Adipose tissue (tissue), 3 donors: Measurements from ENCODE around the gene HEATR1. TPM values are rescaled to one million over a fixed set of nuclear protein-coding genes. Genes with fewer than 3 reads are reported as not detected.

ENCODE experiments used
- H3K27ac ChIP-seq: one replicate; pipeline ENCODE4 v1.5.1; 2013; ENCODE audit warnings: low read depth, low read length
- WGBS, 3 donors: extraction: QIAGEN DNeasy Blood & Tissue Kit; methylation state at CpG; one replicate each; pipeline ENCODE4 v1.1.7; 2013; 5-methylcytosine and 5-hydroxymethylcytosine counted together
- polyA plus RNA-seq, 3 donors: library from polyadenylated mRNA; stranded (reverse); fragments of 200-250 nt; gene quantifications; one replicate each; pipeline ENCODE4 v1.2.3, GENCODE V29; 2013
- donor health status: healthy with polysubstance abuse.
- donor health status: Bipolar disorder and iron deficiency.
- donor health status: healthy.

HEATR1 gene, protein sequence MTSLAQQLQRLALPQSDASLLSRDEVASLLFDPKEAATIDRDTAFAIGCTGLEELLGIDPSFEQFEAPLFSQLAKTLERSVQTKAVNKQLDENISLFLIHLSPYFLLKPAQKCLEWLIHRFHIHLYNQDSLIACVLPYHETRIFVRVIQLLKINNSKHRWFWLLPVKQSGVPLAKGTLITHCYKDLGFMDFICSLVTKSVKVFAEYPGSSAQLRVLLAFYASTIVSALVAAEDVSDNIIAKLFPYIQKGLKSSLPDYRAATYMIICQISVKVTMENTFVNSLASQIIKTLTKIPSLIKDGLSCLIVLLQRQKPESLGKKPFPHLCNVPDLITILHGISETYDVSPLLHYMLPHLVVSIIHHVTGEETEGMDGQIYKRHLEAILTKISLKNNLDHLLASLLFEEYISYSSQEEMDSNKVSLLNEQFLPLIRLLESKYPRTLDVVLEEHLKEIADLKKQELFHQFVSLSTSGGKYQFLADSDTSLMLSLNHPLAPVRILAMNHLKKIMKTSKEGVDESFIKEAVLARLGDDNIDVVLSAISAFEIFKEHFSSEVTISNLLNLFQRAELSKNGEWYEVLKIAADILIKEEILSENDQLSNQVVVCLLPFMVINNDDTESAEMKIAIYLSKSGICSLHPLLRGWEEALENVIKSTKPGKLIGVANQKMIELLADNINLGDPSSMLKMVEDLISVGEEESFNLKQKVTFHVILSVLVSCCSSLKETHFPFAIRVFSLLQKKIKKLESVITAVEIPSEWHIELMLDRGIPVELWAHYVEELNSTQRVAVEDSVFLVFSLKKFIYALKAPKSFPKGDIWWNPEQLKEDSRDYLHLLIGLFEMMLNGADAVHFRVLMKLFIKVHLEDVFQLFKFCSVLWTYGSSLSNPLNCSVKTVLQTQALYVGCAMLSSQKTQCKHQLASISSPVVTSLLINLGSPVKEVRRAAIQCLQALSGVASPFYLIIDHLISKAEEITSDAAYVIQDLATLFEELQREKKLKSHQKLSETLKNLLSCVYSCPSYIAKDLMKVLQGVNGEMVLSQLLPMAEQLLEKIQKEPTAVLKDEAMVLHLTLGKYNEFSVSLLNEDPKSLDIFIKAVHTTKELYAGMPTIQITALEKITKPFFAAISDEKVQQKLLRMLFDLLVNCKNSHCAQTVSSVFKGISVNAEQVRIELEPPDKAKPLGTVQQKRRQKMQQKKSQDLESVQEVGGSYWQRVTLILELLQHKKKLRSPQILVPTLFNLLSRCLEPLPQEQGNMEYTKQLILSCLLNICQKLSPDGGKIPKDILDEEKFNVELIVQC (N-terminal part only)
- 1 to 10 TPM; 4.8 to 8.6 (median 6.0) TPM for polyA plus RNA-seq

DNA sequence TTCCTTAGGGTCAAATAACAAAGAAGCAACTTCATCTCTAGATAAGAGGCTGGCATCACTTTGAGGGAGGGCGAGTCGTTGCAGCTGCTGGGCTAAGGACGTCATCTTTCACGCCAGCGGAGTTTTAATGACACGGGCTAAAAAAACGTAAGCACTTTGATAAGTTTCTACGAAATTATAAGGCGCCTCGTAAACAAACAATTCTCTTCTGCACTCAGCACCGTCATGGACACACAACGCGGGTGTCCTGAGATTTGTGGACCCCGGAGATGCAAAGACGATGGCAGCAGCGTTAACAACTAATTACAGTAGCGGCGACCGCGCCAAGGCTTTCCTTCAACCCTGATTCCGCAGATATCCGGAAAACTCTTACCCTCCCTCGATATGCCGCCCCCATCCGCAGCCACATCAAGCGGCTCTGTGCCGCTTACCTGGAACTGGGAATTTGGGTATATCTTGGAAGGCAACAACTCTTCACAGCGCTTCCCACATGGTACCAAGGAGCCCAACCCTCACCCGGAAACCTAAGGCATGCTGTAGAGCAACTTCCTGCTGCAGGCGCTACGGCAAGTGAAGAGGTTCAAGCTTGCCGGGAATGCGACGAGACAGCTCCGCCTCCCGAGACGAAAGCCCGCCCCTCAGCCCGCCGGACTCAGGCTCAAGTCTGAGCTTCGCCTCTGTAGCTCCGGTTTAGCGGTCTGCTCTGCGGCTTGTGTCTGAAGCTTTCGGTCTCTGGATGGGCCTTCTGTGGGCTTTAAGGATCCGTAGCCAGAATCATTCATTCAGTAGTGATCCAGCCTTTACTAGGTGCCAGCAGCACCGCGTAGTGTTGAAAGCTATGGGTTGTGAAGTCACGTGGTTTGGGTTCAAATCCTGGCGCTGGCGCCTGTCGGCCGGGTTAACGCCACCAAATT lies at the start of gene HEATR1:
HEATR1 (minus strand) TSS at position 526 of the 914 bp plus-strand sequence; CDS start at position 105, 421 bp downstream.
- 0% methylated on average over 54 of the region's 54 CpGs for WGBS, 3 donors
- no peak within 1 kb of the TSS for H3K27ac ChIP-seq

DNA sequence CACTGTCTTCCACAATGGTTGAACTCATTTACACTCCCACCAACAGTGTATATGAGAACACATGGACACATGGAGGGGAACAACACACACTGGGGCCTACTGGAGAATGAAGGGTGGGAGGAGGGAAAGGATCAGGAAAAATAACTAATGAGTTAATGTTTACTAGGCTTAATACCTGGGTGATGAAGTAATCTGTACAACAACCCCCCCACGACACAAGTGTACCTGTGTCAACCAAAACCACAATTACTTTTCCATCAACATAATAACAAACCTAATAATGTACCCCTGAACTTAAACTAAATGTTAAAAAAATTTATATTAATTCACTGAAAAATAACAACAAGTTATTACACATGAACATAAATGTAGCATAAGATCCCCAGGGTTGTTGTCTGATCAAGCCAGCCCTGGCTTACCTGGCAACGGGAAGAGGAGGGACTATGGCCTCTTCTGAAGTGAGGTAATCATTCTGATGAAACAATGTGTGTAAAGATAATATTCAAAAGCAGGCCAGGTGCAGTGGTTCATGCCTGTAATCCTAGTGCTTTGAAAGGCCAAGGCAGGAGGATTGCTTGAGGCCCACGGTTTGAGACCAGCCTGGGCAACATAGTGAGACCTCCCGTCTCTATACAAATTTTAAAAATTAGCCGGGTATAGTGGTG lies 40.8 kb upstream of the HEATR1 start:
- WGBS, 3 donors, result 80 to 86% (median 85%) methylated on average over 5 of the region's 5 CpGs
- H3K27ac ChIP-seq, result no peak overlapping the region

DNA sequence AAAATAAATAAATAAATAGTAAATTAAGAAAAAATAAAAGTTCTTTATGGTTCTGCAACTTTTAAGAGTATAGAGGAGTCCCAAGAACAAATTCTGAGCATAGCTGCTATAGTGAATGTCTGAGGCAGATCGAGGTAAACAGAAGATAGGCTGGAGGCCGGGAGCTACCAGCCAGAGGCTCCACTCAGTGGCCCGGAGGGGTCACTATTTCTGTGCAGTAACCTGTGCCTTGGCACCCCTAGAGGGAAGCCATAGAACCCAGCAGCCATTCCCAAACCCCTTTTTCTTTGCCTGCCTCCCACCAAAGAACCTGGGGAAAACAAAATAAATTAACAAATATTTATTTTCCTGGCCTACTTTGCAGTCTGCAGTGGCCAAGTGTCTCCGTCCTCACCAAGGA lies 38.4 kb upstream of the HEATR1 start:
- no peak overlapping the region for H3K27ac ChIP-seq
- 81 to 89% (median 87%) methylated on average over 4 of the region's 4 CpGs for WGBS, 3 donors

DNA sequence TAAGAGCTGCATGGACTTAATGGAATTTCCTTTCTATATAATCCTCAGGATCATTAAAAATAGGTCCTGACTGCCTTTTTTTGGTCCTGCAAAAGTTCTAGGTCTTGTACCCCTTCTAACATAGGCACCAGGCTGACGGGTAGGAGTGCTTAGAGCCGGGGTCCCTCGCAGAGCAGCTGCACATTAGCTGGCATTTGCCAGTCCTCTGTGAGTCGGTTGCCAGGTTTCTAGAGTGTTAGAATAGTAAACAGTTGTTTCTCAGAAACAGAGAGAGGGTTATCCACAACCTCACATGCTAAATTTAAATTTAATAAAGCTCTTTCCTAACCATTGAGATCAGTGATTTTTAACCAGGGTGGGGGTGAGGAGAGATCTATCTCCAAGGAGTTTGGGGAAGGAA lies 35.4 kb upstream of the HEATR1 start:
- no peak overlapping the region for H3K27ac ChIP-seq
- WGBS, 3 donors, result 49 to 74% (median 64%) methylated on average over 4 of the region's 4 CpGs

DNA sequence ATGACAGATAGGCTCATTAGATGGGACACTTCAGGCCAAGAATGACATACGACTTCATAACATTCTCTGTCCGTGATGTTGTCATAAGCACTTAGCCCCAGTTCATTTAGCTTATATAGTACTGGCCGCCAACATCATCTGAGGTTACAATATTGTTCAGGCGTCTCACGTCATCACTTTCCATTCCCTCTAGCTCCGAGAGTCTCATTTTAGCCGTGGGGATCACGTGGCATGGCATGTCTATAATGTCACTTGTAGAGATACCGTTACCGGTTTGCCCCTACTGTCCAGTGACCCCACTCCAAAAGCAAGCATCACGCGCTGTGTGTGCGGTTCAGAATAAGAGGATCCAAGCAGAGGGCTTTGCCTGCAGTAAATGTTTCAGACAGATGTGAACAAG lies 34.6 kb upstream of the HEATR1 start:
- 86 to 88% (median 88%) methylated on average over 13 of the region's 13 CpGs for WGBS, 3 donors

DNA sequence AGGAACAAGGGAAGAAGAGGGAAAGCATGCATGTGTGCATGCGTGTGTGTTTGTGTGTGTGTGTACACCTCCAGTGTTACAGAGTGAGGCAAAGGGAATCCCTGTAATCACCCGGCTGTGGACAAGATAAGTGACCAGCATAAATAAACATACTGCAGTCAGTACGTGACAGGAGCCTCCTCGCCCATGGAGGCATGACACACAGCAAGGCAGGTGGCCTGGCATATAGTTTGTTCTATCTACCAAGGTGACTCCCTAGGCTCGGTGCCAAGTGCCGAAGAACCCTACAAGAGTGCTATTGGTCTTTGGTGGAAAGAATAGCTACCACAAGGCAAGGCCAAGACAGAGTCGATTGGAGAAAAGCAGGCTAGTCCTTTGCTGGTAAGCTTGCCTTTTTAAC lies 31.7 kb upstream of the HEATR1 start:
- H3K27ac ChIP-seq, result no peak overlapping the region
- WGBS, 3 donors, result 64 to 80% (median 77%) methylated on average over 7 of the region's 7 CpGs

More for the DNA sequence above, 34.6 kb upstream of the HEATR1 start:
- no peak overlapping the region for H3K27ac ChIP-seq

DNA sequence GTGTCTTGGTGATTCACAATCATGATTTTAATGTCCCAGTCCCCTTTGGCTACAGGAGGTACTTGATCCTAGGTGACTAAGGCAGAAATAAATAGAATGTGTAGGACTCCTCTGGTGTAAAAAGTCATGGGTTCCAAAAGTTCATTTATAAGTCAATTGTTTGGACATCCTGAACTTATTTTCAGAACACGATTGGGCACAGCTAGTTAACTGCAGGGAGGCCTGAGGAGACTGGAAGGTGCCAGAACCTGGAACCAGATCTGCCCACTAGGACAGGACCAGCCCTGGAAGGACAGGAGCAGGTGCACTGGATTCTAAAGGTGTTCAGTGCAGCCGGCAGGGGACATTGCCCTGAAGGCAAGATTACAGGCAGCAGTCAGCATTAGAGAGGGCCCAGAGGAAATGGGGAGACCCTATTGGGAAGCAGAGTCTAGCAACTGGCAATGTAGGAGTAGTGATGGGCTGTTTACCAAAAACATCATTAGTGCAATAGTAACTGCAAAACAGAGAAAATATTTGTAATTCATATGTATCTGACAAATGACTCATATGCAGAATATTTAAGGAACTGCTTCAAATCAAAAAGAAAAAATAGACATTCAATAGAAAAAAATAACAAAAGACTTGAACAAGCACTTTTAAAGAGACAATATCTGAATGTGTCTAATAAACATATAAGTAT lies 23.6 kb upstream of the HEATR1 start:
- no peak overlapping the region for H3K27ac ChIP-seq
- WGBS, 3 donors, result 55 to 75% (median 68%) methylated on average over 2 of the region's 2 CpGs

DNA sequence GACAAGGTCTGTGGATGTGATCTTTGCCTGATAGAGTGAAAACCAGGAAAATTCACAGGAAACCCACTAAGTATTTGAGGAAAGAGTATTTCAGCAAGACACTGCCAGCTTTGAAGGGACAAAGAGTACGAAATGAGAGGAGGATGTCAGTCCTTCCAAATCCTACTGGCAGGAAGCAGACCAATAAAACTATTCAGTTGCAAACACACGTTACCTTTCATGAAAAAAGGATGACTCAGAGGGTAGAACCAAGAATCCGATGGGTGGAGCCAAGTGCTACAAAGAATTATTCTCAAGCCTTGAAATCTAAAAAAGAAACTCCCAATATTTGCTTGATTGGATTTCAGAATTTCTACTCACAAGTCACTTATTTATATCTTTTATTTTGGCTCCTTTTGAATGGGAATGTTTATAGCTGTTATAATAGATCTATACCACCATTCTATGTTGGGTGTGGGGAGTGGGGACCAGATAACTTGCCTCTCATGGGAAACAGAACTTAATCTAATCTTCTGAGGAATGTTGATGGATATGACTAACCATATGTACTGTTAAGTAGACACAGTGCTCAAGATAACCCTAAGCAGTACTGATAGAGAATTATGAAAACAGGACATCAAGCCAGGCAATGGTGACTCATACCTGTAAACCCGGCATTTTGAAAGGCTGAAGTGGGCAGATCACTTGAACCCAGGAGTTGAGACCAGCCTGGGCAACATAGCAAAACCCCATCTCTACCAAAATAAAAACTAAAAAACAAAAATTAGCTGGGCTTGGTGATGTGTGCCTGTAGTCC lies 19.3 kb upstream of the HEATR1 start:
- WGBS, 3 donors, result 60 to 66% (median 60%) methylated on average over 4 of the region's 4 CpGs

DNA sequence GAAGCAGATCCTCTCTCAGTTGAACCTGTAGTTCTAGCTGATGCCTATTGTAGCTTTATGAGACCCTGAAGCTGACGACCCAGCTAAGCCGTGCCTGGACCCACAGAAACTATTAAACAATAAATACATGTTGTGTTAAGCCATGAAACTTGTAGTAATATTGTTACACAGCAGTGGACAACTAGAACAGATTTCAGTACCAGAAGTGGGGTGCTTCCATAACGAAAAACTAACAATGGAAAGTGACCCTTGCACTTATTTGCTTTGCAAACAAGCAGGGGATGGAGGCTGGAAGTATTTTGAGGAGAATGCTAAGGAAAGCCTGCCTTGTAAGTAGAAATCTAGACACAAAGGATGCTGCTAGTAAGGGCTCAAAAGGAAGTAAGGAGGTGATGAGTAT lies 18.1 kb upstream of the HEATR1 start:
- H3K27ac ChIP-seq, result no peak overlapping the region
- 44 to 54% (median 46%) methylated on average over 3 of the region's 3 CpGs for WGBS, 3 donors

More for the DNA sequence above, 19.3 kb upstream of the HEATR1 start:
- no peak overlapping the region for H3K27ac ChIP-seq

DNA sequence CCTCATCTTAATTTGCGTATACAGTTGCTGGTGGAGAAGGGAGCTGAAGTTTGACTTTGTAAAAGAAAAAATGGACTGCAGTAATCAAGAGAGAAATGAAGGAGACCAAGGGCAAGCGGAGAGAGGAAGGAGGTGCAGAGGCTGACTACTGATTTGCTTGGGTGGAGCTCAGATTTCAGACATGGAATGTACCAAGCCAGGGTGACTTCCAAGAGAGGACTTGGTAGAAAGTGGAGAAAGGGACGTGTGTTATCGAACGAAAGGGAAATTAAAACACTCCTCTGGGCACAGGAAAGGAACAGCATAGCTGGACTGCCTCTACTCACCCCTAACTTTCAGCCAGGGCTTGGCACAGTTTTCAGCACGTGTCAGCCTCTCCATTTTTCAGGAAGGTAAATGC lies 15.1 kb upstream of the HEATR1 start:
- WGBS, 3 donors, result 70 to 76% (median 70%) methylated on average over 6 of the region's 6 CpGs
- H3K27ac ChIP-seq, result no peak overlapping the region

DNA sequence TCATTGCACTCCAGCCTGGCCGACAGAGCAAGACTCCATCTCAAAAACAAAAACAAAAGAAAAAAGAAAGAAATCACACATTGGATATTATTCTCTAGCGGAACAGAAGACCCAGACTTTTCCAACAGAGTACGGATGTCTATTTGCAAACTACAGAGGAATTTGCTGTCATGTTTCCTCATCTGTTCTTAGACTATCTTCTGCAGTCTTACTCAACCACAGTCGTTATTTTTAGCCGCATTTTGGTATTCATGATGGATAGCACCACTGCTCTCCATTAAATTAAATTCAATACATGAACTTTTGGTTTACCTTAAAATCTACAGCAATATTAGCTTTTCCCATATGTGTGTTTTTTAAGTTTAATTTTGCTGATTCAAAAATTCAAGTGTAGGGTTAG lies 14.2 kb upstream of the HEATR1 start:
- H3K27ac ChIP-seq, result no peak overlapping the region
- WGBS, 3 donors, result 82 to 85% (median 85%) methylated on average over 5 of the region's 5 CpGs

DNA sequence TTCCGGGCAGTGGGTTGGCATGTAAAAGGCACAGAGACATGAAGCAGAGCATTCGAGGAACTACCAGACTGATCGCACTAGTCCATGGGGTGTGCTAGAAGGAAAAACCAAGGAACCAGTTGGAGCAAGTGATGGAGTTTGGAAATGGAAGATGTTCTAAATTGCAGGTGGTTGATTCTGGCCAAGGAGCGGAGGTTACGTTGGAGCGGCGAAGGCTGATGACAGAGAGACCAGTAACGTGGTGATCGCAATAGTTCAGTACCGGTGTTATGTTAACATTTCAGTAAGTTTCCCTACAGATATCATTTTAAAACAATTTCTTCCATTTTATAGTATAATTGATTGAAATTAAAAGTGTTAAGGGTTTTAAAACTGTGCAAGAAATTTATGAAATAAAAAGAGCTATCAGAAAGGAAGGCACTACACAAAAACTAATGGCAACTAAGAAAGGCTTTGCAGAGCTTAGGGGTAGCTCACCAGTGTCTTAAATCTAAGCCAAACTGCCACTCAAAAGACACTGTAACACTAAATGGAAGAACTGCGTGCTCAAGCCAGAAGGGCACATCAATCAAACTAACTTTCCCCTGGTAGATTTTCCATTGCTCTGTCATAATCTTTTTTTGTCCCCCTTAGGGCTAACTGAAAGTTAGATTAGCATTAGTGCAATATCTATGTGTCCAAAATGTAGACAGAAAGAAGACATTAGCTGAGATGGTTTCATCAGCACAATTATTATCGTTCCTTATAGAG lies 11.3 kb upstream of the HEATR1 start:
- WGBS, 3 donors, result 91% methylated on average over 12 of the region's 12 CpGs
- no peak overlapping the region for H3K27ac ChIP-seq

DNA sequence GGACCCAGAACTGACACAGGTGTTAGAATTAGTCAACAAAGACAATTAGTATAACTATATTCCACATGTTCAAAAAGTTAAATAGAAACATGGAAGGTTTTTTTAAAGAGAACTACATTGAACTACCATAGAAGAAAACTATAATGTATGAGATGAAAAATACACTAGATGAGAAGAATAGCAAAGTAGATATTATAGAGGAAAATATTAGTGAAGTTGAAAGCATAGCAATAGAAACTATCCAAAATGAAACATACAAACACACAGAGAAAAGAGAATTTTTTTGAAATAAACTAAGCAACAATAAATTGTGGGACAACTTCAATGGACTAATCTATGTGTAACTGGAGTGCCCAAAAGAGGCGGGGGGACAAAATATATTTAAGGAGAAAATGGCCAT lies 8.0 kb upstream of the HEATR1 start:
- H3K27ac ChIP-seq, result no peak overlapping the region
- WGBS, 3 donors, result 91 to 97% (median 94%) methylated on average over 1 of the region's 1 CpG

DNA sequence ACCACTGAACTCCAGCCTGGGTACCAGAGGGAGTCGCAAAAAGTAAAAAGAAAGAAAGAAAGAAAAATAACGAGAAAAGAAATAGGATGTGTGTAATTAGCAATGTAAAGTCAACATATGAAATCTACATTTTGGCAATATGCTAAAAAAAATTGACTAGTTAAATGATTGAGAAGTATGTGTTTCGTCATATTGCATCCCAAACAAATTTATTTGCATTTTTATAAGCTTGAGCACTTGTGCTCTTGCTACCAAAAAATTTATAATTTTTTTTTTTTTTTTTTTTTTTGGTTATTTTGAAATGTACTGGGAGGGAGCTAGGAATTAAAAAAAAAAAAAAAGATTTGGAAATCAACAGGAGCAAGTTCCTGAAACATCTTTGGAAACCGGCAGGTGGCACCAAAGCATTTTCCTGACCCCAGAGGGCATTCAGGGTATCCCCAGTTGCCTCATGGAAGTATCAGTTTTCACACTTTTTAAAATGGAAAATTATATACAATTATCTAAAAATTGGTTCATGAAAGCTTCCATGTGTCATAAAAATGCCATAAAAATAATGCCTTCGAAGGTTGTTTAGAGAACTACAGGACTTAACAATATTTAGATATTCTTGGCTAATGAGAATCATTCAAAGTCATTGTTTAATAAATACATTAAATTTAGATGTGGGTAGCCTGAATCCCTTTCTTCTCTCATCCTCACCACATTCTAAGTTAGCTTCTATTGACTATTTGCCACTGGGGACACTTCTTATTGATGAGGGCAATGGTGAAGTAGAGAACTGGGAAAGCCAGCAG lies 4.8 kb upstream of the HEATR1 start:
- 18 to 24% (median 18%) methylated on average over 5 of the region's 5 CpGs for whole genome bisulfite sequencing, 3 donors

More for the DNA sequence above, 4.8 kb upstream of the HEATR1 start:
- no peak overlapping the region for H3K27ac ChIP-seq
